ENCODE data around the gene IPO11.
"Not testable (repeated sequence)": the region's sequence is repeated elsewhere in the genome, so short reads cannot be mapped to it uniquely, and the experiment has no call there.

The IPO11 gene

DNA sequence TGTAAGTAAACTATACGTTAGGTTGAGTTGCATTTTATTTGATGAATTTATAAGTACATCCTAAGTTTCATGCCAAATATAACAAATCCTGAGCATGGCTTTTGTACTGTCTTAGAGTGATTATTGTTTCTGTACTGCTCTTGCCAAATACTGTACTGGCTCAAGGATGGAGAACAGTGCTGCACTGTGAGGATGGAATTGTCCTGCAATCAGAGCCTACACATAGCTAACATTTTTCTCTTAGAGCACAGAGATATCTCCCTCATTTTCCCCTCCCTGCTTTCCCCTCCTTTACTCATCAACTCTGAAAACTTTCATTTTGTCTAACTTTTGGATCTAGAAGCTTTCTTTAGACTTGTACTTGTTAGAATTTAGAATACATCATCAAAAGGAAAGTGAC is 194.3 kb downstream of the IPO11 start:
- DNase-seq = no peak

DNA sequence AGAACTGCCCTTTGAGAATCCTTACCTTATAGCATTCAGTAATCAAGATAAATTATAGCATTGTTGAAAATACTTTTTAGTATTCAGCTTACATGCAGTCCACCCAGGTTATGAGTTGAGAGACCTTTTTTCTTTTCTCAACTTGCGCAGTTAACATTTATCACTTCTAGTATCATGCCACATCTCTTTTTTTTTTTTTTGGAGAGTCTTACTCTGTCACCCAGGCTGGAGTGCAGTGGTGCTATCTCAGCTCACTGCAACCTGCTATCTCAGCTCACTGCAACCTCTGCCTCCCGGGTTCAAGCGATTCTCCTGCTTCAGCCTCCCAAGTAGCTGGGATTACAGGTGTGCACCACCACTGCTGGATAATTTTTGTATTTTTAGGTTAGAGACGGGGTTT is 195.1 kb downstream of the IPO11 start:
- DNase-seq = no peak

DNA sequence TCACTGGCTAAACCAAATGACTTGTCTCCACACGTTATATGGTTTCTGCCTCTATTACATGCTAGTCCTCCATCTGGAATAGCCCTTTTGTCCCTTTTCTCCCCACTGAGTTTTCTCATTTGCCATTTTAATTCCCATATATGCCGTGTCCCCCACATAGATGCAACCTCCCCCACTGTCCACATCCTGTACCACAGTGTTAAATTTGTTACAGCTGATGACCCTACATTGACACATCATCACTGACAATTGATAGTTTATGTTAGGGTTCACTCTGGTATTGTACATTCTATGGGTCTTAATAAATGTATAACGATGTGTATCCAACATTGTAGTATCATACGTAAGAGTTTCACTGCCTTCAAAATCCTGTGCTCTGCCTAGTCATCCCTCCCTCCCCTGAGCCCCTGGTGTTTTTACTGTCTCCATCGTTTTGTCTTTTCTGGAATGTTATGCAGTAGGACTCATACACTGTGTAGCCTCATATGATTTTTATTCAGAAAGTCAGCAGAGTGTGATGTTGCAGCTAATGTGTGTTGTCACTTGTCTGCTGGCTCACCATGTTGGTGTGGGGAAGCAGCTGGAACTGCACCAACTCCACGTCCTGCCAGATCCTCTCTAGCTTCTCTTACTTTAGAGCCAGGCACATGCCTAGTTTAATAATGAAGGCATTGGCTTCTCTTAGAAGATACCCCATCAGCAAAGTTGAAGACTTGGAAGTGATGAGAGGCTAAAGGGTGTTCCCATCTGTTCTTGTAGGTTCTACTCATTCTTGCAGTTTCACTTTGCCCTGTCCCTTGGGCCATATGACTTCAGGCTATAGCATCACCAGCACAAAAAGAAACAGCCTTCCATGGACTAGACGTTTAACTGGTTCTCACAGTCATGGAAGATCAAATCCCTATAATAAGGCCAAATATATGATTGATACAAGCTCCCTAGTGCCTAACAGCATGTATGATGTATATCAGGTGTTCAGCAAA is 196.3 kb downstream of the IPO11 start:
- DNase-seq = no peak

DNA sequence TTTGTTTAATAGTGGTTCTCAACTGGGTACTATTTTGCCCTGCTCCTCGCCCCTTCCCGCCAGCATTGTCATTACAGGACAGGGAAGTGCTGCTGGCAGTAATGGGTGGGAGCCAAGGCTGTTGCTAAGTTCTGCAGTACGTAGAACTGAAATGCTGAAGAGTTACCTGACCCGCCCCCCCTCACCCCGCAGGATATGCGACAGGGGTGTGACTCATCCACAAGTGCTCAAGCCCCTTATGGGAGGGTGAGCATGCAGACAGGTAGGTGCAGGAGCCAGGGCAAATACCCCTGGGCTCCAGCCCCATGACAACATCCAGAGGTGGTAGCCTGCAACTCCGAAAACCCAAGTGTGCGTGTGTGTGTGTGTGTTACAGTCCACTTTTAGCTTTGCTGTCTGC is 201.8 kb downstream of the IPO11 start:
- no peak for DNase-seq

DNA sequence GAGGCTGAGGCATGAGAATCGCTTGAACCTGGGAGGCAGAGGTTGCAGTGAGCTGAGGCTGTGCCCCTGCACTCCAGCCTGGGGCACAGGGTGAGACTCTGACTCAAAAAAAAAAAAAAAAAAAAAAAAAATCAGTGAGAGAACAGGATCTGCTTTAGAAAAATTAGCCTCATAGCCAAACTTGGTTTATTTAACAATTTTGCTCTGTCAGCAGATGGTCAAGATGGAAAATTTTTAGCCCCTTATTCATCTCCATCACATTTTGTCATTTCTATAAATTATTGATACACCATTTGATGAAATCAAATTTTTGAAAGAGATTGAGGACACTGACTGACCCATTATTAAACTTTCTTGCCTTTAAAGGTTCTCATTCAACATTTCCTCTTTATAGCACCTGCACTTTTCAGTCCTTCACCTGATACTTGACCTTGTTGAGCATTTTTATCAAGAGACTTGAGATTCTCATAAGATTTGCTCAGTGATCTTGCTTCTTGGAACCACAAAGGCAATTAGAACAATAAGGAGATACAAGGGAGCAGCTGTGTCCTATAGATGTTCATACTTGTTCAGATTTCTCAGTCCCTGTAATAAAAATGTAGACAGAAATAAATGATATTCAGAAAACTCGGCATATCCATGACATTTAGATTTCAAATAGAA is 204.2 kb downstream of the IPO11 start:
- DNase-seq = no peak

DNA sequence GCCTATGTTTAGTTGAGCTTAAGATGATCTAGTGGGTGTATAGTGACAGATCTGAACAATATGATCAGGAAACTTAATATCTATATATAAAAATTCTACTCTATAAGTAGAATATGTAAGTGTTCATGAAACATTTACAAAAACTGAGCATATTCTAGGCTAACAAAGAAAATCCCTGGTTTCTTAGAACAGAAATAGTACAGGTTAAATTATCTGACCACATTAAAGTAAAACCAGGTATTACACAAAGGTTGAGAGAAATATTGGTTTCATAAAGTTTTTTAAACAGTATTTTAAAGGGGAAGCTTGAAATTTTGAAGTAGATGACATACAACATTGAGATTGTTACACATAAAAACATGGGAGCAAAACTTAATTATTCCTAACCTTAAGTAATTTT is 205.4 kb downstream of the IPO11 start:
- DNase-seq = no peak

DNA sequence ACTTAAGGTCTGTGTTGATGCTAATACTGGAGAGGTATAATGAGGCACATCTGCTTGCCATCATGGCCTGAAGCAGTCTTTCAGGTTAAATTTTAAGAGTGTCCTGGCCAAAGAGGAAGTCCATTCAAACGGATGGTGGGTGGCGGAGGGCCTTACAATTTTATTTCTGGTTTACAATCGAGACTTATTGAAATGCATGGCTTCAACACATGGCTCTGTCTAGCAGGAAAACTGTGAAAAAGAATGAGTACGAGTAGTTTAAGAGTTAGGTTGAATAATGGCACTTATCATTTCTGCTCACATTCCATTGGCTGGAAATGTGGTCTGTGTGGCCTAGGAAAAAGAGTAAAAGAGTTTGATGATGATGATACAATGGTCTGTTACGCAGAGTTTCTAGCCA is 208.2 kb downstream of the IPO11 start:
- DNase-seq = no peak

DNA sequence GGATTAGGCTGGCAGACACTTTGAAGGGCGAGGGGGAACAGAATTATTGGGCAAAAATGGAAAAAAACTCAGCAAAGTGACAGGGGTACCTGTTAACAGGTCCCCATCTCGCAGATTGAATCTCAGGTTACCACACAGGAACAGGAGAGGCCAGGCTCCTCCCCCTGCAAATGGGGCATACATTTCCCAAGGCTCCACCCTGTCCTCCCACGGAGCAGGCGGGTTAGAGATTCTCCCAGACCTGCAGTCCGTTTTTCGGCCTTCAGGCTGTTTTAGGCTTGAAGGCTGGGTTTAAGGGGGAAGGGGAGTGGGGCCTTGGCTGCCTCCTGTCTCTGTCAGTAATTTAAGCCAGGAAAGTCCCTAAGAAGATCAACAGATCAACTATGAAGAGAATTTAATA is 208.7 kb downstream of the IPO11 start:
- no peak for DNase-seq

DNA sequence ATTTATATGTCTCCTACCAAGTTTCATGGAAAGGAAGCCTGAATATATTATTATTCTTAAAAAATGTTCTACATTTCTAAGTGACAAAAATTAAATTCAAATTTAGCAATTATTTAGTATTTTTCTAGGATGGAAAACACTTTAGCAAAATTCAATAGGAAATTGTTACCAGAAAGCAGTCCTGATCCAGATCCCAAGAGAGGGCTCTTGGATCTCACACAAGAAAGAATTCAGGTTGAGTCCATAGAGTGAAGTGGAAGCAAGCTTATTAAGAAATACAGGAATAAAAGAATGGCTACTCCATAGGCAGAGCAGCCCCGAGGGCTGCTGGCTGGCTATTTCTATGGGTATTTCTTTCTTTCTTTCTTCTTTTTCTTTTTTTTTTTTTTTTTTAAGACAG is 210.7 kb downstream of the IPO11 start:
- no peak for DNase-seq

DNA sequence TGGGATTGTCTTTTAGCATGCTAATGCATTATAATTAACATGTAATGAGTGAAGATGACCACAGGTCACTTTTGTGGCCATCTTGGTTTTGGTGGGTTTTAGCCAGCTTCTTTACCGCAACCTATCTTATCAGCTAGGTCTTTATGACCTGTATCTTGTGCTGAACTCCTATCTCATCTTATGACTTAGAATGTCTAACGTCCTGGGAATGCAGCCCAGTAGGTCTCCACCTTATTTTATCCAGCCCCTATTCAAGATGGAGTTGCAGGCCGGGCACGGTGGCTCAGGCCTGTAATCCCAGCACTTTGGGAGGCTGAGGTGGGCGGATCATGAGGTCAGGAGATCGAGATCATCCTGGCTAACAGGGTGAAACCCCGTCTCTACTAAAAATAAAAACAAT is 211.9 kb downstream of the IPO11 start:
- not testable (repeated sequence) for DNase-seq

DNA sequence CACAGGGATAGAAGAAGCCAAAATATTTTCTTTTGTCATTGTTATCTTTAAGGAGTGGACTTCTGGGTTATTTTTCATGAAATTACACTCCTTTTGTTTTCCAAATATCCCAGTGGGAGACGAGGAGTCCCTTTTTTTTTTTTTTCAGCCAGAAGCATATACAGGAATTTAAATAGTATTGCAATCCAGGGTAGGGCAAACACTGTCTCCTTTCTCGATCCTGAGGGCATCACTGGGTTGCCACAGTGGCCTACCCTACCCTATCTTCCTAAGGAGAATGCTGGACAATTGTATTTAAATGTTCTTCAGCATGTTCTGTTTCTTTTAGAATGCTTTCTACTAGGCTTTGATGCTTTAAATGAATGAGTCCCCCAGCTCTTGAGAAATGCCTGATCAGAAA is 214.0 kb downstream of the IPO11 start:
- DNase-seq = no peak

DNA sequence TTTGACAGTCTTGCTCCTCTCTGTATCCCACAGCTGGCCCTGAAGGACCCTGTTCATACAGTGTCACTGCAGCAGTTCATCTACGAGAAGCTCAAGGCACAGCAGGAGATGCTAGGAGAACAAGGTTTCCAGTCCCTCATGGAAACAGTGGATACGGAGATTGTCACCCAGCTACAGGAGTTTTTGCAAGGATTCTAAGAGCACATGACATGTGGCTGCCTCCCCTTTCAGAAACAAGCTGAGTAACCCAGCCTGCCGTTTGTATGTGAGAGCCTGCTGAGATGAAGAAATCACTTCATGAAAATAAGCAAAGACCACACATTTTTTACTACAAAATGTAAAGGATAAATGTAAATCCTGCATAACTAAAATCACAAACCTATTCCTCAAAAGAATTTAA is 214.6 kb downstream of the IPO11 start:
- DNase-seq = no peak

DNA sequence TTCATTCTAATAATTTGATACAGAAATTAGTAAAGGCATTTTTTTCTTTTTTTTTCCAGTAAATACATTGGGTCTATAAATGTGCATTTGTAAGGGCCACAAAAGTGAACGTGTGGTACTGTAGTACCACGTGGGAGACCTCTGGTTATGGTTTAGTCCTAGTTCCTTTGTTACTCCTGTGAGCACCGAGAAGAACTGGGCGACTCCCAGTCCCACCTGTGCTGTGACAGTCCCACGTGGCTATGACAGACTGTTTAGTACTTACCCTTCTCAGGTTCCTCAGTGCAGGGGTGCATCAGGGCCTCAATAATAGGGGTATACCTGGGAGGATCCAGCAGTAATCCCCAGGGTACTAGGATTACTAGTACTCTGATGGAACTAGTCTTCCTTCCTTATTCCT is 215.3 kb downstream of the IPO11 start:
- no peak for DNase-seq

DNA sequence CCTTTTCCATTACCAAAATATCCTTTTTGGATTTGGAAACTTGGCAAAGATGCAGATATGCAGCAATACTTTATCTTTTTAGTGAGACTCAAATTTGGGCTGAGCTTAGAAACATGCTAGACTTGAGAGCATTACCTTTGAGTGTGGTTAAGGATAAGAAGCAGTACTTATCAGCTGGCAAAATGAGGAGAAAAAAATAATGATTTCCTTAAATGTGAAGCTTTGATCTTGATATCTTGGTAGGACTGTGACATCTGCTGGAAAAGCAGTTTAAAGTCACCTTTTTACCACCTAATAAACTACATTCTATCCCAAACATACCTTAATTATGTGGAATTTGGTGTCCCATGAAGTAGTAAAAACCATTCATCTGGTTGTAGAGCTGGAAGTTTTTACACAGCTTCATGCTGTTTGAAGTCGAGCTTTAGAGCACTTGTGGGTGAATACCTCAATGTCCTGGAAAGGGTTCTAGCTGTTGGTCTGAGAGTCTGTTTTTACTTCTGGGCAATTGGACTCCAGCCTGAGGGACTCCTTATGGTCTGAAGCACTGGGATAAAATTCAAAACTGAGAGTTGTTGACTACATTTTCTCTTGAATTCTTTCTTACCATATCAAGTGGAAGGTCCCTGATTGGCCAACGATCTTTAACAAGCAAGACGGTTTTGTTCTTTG is 219.5 kb downstream of the IPO11 start:
- no peak for DNase-seq

DNA sequence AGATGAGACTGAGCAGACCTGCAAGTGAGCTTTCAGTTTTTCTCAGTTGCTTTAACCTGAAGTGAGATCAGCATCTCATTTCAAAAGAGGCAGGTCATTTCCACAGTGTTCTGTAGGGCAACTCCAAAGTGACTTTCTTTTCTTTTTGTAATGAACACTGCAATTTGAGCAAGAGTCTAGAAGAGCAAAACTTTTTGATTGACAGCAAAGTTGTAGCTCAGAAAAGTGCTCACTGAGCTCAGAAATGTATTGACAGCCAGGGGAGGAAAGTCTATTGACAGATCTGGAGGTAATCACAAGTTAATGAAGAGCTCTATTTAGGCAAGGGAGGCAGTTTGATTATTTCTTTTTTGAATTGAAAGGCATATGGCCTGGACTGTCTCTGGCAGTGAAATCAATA is 220.7 kb downstream of the IPO11 start:
- no peak for DNase-seq

DNA sequence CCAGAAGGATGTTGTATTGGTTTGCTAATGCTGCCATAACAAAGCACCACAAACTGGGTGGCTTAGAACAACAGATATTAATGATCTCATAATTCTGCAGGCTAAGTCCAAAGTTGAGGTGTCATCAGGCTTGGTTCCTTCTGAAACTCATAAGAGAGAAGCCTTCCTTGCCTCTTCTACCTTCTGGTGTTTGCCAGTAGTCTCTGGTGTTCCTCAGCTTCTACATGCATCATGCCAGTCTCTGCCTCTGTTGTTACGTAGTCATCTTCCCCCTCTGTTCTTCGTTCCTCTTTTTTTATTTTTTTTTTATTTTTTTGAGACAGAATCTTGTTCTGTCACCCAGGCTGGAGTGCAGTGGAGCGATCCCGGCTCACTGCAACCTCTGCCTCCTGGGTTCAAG is 227.9 kb downstream of the IPO11 start:
- DNase-seq = no peak

DNA sequence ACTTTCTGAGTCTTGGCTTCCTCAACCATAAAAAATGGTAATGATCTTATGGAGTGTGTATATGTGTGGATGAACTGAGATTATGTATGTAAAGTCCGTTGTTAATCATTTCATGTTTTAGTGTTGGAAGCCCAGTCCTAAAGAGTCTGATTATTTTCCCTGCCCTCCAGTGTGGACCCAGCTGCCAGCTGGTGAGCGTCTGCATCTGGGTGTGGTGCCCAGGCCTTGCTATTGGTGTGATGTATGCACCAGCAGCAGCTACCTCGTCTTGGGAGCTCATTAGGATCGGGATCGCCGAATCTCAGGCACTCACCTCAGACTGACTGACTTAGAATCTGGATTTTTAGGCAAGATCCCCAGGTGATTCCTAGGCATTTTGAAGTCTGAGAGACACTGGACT is 229.9 kb downstream of the IPO11 start:
- DNase-seq = no peak

DNA sequence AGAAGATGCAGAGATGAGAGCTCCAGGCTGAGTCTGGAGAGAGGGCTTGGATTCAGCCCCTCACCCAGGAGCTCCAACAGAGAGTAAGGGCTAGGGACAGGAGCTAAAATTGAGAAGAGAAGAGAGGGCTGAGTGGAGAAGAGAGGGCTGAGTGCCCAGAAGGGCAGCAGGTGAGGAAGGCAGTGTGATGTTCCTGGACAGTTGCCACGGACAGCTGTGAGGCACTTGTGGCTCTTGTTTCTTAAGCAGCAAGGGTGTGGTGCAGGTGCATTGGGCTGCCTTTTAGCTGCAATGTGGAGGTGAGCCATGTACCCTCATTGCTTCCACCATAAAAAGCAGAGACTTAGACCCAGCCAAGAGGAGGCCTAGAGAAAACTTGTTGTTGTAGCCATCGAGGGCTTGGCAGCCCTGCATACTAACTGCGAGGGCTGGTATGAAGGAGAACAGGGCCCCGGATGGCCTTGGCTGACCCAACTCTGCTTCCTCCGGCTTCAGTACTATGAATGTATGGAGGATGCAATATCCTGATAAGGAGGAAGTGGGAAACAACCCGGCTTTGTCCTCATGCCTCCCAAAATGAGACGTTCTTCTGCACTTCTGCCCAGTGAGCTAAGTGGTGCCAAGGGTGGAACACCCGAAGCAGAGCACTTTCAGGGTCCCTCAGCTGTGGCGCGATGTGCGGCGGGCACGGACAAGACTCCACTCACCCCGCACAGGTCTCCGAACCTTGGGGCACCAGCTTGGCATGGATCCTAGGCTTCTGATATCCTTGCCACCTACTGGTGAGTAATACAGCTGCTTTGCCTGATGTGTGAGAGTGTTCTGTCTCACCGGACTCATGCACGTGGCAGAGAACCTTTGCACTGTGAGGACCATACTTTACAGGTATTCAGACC is 231.2 kb downstream of the IPO11 start:
- DNase-seq = no peak

DNA sequence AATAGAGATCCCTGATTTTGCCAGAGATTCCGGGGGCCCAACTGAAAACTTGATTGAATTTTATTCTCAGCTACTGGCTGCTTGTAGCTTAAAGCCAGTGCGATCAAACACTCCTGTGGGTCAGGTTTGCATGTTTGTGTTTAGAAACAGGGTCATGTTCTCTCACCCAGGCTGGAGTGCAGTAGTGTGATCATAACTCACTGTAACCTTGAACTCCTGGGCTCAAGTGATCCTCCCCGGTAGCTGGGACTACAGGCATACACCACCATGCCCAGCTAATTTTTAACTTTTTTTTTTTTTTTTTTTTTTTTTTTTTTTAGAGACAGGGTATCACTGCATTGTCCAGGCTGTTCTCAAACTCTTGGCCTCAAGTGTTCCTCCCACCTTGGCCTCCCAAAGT is 232.7 kb downstream of the IPO11 start:
- DNase-seq = no peak

DNA sequence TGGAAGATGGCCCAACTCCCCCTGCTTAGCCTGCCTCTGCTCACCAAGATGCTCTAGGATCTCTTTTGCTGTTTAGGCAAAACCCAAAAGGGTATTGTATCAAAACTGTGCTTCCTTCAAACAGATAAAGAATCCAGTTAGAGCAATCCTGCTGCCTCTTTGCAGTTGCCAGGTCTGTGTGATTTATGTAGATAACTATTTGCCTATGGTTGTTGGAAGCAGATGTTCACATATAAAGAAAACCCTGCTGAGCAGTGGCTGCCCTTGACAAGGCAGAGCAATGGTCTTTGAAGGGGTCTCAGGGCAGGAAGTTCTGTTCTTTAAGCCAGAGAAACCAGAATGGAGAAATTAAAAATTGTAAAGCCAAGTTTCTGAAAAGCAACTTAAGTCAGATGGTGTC is 234.7 kb downstream of the IPO11 start:
- DNase-seq = no peak

DNA sequence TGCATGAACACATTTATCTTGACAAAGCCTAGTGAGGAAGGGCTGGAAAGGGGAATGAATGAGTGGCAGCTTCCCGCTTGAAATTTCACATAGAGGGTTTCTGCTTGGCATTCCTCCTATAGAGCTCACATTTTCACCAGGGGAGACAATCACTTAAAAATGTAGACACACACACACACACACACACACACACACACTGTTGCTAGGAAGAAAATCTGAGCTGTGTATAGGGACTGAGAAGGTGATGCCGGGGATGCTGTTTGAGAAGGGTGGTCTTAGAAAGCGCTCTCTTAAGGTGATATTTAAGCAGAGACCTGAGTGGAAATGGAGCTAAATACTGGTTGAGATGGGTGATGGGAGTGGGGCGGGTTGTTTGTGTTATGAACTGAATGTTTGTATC is 236.5 kb downstream of the IPO11 start:
- DNase-seq = no peak

DNA sequence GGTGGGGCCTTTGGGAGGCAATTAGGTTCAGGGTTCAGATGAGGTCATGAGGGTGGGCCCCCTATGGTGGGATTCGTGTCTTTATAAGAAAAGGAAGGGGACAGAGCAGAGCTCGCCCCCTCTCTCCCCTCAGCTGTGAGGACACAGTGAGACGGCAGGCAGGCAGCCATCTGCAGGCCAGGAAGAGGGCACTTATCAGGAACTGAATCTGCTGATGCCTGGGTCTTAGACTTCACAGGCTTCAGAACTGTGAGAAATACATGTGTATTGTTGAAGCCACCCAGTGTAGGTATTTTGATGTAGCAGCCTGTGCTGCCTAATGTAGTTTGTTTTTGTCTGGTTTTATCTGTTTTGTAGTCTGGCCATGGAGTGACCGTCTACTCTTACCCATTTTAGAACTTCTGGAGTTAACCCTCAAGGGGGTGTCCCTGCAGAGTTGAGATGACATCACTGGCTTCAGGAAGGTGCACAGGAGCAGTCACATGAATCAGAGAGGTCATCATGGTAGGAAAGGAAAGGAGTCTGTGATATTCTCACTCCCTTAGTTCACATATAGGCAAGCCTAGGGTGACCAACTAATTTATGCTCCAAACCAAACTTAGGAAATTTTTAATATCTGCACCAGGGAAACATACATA is 237.0 kb downstream of the IPO11 start:
- no peak for DNase-seq

Data from activated naive CD4-positive, alpha-beta T cell treated with anti-CD3 and anti-CD28 coated beads, Interleukin-2, amount 50 U/mL, for 16 hours (primary cell).